K562 (cell line): Measurements from ENCODE around the gene PTGES3. TPM values are rescaled to one million over a fixed set of nuclear protein-coding genes. Genes with fewer than 3 reads are reported as not detected.

ENCODE experiments used
- CGGBP1 ChIP-seq: fragments of 250-450 bp; sonication (Bioruptor Pico); IDR thresholded peaks from 2 replicates; pipeline ENCODE4 v1.9.0; 2021; ENCODE audit warnings: mild to moderate bottlenecking
- CREB3L1 ChIP-seq: fragments of 450-650 bp; IDR thresholded peaks from 2 replicates; pipeline ENCODE4 v1.6.1; 2014; ENCODE audit warnings: low read depth, mild to moderate bottlenecking, moderate library complexity, borderline replicate concordance
- HMG20A ChIP-seq: fragments of 450-650 bp; formaldehyde crosslinking; conservative IDR thresholded peaks from 2 replicates; pipeline ENCODE4 v1.4.0; 2020; ENCODE audit warnings: mild to moderate bottlenecking, mixed read lengths
- IRF9 ChIP-seq: fragments of 450-650 bp; IDR thresholded peaks from 2 replicates; pipeline ENCODE4 v1.6.1; 2016; ENCODE audit warnings: missing biosample characterization, missing genetic modification characterization
- NR2C2 ChIP-seq, 2 experiments: fragments of 200-800 bp in 1 of 2; sonication (Bioruptor generic) in 1 of 2; sonication (generic) in 1 of 2; formaldehyde crosslinking in 1 of 2; IDR thresholded peaks; 2 replicates each; pipeline versions ENCODE4 v1.6.1 to v1.8.0; 2016 to 2022; ENCODE audit warnings: mild to moderate bottlenecking in 1 of 2, missing compliant biosample characterization in 1 of 2, missing genetic modification characterization in 1 of 2, missing genetic modification reagents in 1 of 2
- PATZ1 ChIP-seq: fragments of 250-450 bp; sonication (Bioruptor Pico); IDR thresholded peaks from 2 replicates; pipeline ENCODE4 v1.5.0; 2020; ENCODE audit warnings: mild to moderate bottlenecking, borderline replicate concordance
- PURB ChIP-seq: sonication (generic); formaldehyde crosslinking; IDR thresholded peaks from 2 replicates; pipeline ENCODE4 v1.9.0; 2021; ENCODE audit warnings: low read depth, mild to moderate bottlenecking, missing genetic modification reagents
- RREB1 ChIP-seq: fragments of 250-450 bp; sonication (Bioruptor Pico); IDR thresholded peaks from 2 replicates; pipeline ENCODE4 v1.4.0; 2020
- SMAD2 ChIP-seq: fragments of 150-350 bp; IDR thresholded peaks from 2 replicates; pipeline ENCODE4 v1.6.1; 2014; ENCODE audit warnings: low read depth, mild to moderate bottlenecking, low read length
- TRIM24 ChIP-seq, 2 experiments: fragments of 450-650 bp; IDR thresholded peaks; 2 replicates each; pipeline ENCODE4 v1.6.1; 2016
- ZNF518B ChIP-seq: fragments of 250-450 bp; sonication (Bioruptor Pico); IDR thresholded peaks from 2 replicates; pipeline ENCODE4 v1.5.0; 2021; ENCODE audit warnings: mild to moderate bottlenecking, moderate library complexity
- ZNF830 ChIP-seq: fragments of 250-450 bp; sonication (Bioruptor Pico); IDR thresholded peaks from 2 replicates; pipeline ENCODE4 v1.5.0; 2021; ENCODE audit warnings: mild to moderate bottlenecking
- polyA plus RNA-seq, 8 experiments: library from polyadenylated mRNA; depleted of rRNA in 4 of 8; stranded (reverse) in 5 of 8; unstranded in 3 of 8; fragments of >200 nt; fragmentation: Nextera tagmentation in 2 of 8; fragmentation: Illumina TruSeq in 1 of 8; extraction: Ambion mirVana in 2 of 8; extraction: Trizol in 1 of 8; gene quantifications; 2 replicates each; pipeline versions ENCODE4 v1.2.1 to v1.2.3, GENCODE V29; 2011 to 2014; ENCODE audit warnings: inconsistent platforms in 1 of 8, missing spikeins in 1 of 8
- total RNA-seq, 7 experiments: library from RNA; depleted of rRNA in 6 of 7; stranded (reverse); fragments of >200 nt in 6 of 7; fragmentation: Illumina TruSeq in 2 of 7; extraction: Trizol in 2 of 7; gene quantifications; 2 replicates each; pipeline versions ENCODE4 v1.2.1 to v1.2.3, GENCODE V29; 2011 to 2021; ENCODE audit warnings: low replicate concordance in 1 of 7

PTGES3 gene
- total and polyA plus RNA-seq, 9 of the 15 experiments (the other 6 are each of a cell fraction or from before 2014, with no cell fraction given): 163 to 501 (median 213) TPM

- TF ChIP-seq HMG20A (CRISPR knock-in tag): no peak
- TF ChIP-seq PATZ1 (CRISPR knock-in tag): no peak
- no peak for TF ChIP-seq IRF9 (tag)
- no peak; the same call in 1 of the 2 replicates for TF ChIP-seq NR2C2 (CRISPR knock-in tag; IDR thresholded peaks at IDR 0.05)
- no peak for TF ChIP-seq NR2C2 (tag; IDR thresholded peaks at IDR 0.05)
- TF ChIP-seq ZNF830 (CRISPR knock-in tag): no peak
- 0 out of 2 replicates have a peak, but pooled peaks have one; percentile 31 for TF ChIP-seq CREB3L1
- no peak for TF ChIP-seq PURB
- 0 out of 4 replicates have a peak, but pooled peaks of 1 of the 2 experiments have one; percentile 49 for TF ChIP-seq TRIM24 (IDR thresholded peaks at IDR 0.05)
- no peak for TF ChIP-seq SMAD2
- TF ChIP-seq CGGBP1 (CRISPR knock-in tag): no peak
- peak; percentile 50; the same call in 1 of the 2 replicates for TF ChIP-seq RREB1
- TF ChIP-seq ZNF518B (CRISPR knock-in tag): no peak
Observed at GRCh38 chr12:56630180-56630632, 57.9 kb downstream of the PTGES3 start, which contains the start of gene BAZ2A (continued).
